MM.1S (cell line): Measurements from ENCODE around the gene CACNA1E.

ENCODE experiments used
- DNase-seq: peaks from one replicate; pipeline ENCODE4 v3.0.0-alpha.2; 2015
- H2AFZ ChIP-seq: fragments of 300-600 bp; sonication (generic); 2 replicates; pipeline ENCODE4 v1.6.0; 2016; ENCODE audit warnings: antibody characterized with exemption, low read length
- H3F3A ChIP-seq: fragments of 300-600 bp; sonication (generic); 2 replicates; pipeline ENCODE4 v1.6.1; 2016; ENCODE audit warnings: mild to moderate bottlenecking, antibody characterized with exemption, low read length, moderate library complexity, mixed read lengths; ENCODE audit not compliant: insufficient read depth
- H3K27ac ChIP-seq: fragments of 300-600 bp; sonication (generic); 2 replicates; pipeline ENCODE4 v1.5.1; 2016; ENCODE audit warnings: mild to moderate bottlenecking, low read length
- H3K27me3 ChIP-seq: fragments of 300-600 bp; sonication (generic); replicated peaks from 2 replicates; pipeline ENCODE4 v1.6.0; 2016; ENCODE audit warnings: low read length; ENCODE audit not compliant: insufficient read depth
- H3K36me3 ChIP-seq: fragments of 300-600 bp; sonication (generic); replicated peaks from 2 replicates; pipeline ENCODE4 v1.6.1; 2016; ENCODE audit warnings: mild to moderate bottlenecking, low read length, mixed read lengths; ENCODE audit not compliant: insufficient read depth
- H3K4me1 ChIP-seq: fragments of 300-600 bp; sonication (generic); 2 replicates; pipeline ENCODE4 v1.6.1; 2016; ENCODE audit warnings: low read length, mixed read lengths
- H3K4me2 ChIP-seq: fragments of 300-600 bp; sonication (generic); 2 replicates; pipeline ENCODE4 v1.6.0; 2016; ENCODE audit warnings: low read depth, low read length
- H3K4me3 ChIP-seq: fragments of 300-600 bp; sonication (generic); 2 replicates; pipeline ENCODE4 v1.5.1; 2016; ENCODE audit warnings: low read length, mixed read lengths
- H3K79me2 ChIP-seq: fragments of 300-600 bp; sonication (generic); 2 replicates; pipeline ENCODE4 v1.6.1; 2016; ENCODE audit warnings: mixed run types, low read length, mixed read lengths
- H3K9ac ChIP-seq: fragments of 300-600 bp; sonication (generic); 2 replicates; pipeline ENCODE4 v1.6.1; 2016; ENCODE audit warnings: low read length, mixed read lengths
- H3K9me2 ChIP-seq: fragments of 300-600 bp; sonication (generic); replicated peaks from 2 replicates; pipeline ENCODE4 v1.6.1; 2016; ENCODE audit warnings: mild to moderate bottlenecking, low read length, mixed read lengths; ENCODE audit not compliant: insufficient read depth
- H3K9me3 ChIP-seq: fragments of 300-600 bp; sonication (generic); replicated peaks from 2 replicates; pipeline ENCODE4 v1.6.1; 2016; ENCODE audit warnings: mild to moderate bottlenecking, low read length, mixed read lengths; ENCODE audit not compliant: insufficient read depth
- H4K20me1 ChIP-seq: fragments of 300-600 bp; sonication (generic); 2 replicates; pipeline ENCODE4 v1.6.1; 2016; ENCODE audit warnings: mild to moderate bottlenecking, low read length, moderate library complexity, mixed read lengths; ENCODE audit not compliant: insufficient read depth
- CTCF ChIP-seq: fragments of 300-600 bp; sonication (generic); IDR thresholded peaks from 2 replicates; pipeline ENCODE4 v1.5.1; 2016; ENCODE audit warnings: antibody characterized with exemption, low read length, mixed read lengths
- EZH2 ChIP-seq: fragments of 300-600 bp; sonication (generic); optimal IDR thresholded peaks from 2 replicates; pipeline ENCODE3; 2017; ENCODE audit warnings: low read depth, mild to moderate bottlenecking, antibody characterized with exemption, low read length, mixed read lengths
- EZH2phosphoT487 ChIP-seq: fragments of 300-600 bp; sonication (generic); IDR thresholded peaks from 2 replicates; pipeline ENCODE4 v1.6.1; 2018; ENCODE audit warnings: antibody characterized with exemption, low read length

CACNA1E gene

GRCh38 chr1:181440510-181440909 is 42.8 kb upstream of the CACNA1E start:
- Histone ChIP-seq H3K79me2 (no peaks in the 10 kb centered on the region), H3F3A (no peaks in the 10 kb centered on the region), H3K27me3 (no peaks in the 10 kb centered on the region), H3K4me1 (peaks cover 6% of the 10 kb centered on the region; the same call in 1 of the 2 replicates), H3K4me3 (no peak overlapping the region), H2AFZ (no peak overlapping the region), H3K9me3 (no peaks in the 10 kb centered on the region), H3K27ac (no peak overlapping the region), H3K4me2 (no peak overlapping the region), H4K20me1 (no peaks in the 10 kb centered on the region), H3K9ac (no peak overlapping the region), H3K36me3 (no peaks in the 10 kb centered on the region), H3K9me2 (no peaks in the 10 kb centered on the region)
- DNase-seq, result no peak
- no peak for TF ChIP-seq CTCF
- no peak for TF ChIP-seq EZH2phosphoT487
- TF ChIP-seq EZH2, result no peak

- no peak for DNase-seq
- Histone ChIP-seq H3K4me1 (peaks cover 6% of the 10 kb centered on the region; the same call in 1 of the 2 replicates), H3K9me3 (no peaks in the 10 kb centered on the region), H3K27me3 (no peaks in the 10 kb centered on the region), H3K4me3 (no peak overlapping the region), H4K20me1 (no peaks in the 10 kb centered on the region), H3F3A (no peaks in the 10 kb centered on the region), H3K9ac (no peak overlapping the region), H2AFZ (no peak overlapping the region), H3K4me2 (no peak overlapping the region), H3K79me2 (no peaks in the 10 kb centered on the region), H3K9me2 (no peaks in the 10 kb centered on the region), H3K36me3 (no peaks in the 10 kb centered on the region), H3K27ac (no peak overlapping the region)
- TF ChIP-seq EZH2phosphoT487 (no peak), EZH2 (no peak), CTCF (no peak)
These were observed 41.2 kb upstream of the CACNA1E start for GRCh38 chr1:181442181-181442525.

- Histone ChIP-seq H3K9me3 (no peaks in the 10 kb centered on the region), H2AFZ (no peak overlapping the region), H3K9ac (no peak overlapping the region), H3K27me3 (no peaks in the 10 kb centered on the region), H3K4me1 (no peaks in the 10 kb centered on the region), H4K20me1 (no peaks in the 10 kb centered on the region), H3K27ac (no peak overlapping the region), H3F3A (no peaks in the 10 kb centered on the region), H3K79me2 (no peaks in the 10 kb centered on the region), H3K4me2 (no peak overlapping the region), H3K36me3 (no peaks in the 10 kb centered on the region), H3K9me2 (no peaks in the 10 kb centered on the region), H3K4me3 (no peak overlapping the region)
- DNase-seq, result no peak
- no peak for TF ChIP-seq CTCF
- TF ChIP-seq EZH2, result no peak
- TF ChIP-seq EZH2phosphoT487, result no peak
These were observed 40.0 kb upstream of the CACNA1E start for GRCh38 chr1:181443231-181443853.
